HG03064 (cell line): ENCODE results near the gene ACAT2.
"Not testable (repeated sequence)": the region's sequence is repeated elsewhere in the genome, so short reads cannot be mapped to it uniquely, and the experiment has no call there.

Source experiments
- ATAC-seq: cut with Tn5 transposase; IDR thresholded peaks from one replicate; pipeline ENCODE4 v1.9.1; 2021; ENCODE audit warnings: low read depth; ENCODE audit not compliant: unreplicated experiment

Gene ACAT2

GRCh38 chr6:159729598-159730331, 32.1 kb upstream of the ACAT2 start:
- no peak for ATAC-seq

GRCh38 chr6:159730332-159730676, 31.5 kb upstream of the ACAT2 start:
- no peak for ATAC-seq

GRCh38 chr6:159732550-159732949, 29.3 kb upstream of the ACAT2 start:
- ATAC-seq = not testable (repeated sequence)

GRCh38 chr6:159733395-159733794, 28.4 kb upstream of the ACAT2 start:
- not testable (repeated sequence) for ATAC-seq

GRCh38 chr6:159736908-159737307, 24.9 kb upstream of the ACAT2 start:
- ATAC-seq = no peak

- ATAC-seq = no peak
These were observed 22.5 kb upstream of the ACAT2 start for GRCh38 chr6:159739341-159739740.

DNA sequence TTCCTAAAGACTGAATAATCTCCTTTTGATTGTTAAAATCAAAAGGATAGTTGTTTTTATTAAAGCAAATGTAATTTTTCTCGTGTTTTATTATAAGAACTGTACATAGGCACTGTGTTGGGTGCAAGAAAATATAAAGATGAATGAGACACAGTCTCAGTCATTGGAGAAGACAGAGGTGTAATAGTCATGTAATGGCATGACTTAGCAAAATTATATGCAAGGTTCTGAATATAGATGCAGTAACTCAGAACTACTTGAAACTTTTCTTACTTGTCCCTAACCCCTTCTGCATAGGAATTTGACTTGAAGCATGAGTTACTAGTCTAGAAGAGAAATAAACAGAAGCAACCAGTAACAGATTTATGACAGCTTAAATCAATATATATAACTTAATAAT, 19.7 kb upstream of the ACAT2 start:
- ATAC-seq = no peak

DNA sequence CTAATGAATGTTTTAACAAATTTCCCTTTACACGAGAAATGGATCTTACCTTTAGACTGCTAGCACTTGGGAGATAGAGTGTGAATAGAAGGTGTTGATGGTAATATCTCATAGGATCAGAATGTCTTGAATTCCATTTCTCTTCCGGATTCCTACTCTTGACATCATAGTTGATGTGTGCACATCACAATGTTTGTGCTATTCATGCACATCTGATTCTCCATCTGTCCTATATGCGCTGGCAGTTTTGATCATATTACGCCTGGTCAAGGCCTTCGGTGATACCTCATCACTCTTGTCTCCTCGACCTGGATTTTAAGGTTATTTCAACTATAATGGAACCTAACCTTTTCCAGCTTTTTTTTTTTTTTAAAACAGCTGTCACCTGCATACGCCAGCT, 16.8 kb upstream of the ACAT2 start:
- no peak for ATAC-seq

DNA sequence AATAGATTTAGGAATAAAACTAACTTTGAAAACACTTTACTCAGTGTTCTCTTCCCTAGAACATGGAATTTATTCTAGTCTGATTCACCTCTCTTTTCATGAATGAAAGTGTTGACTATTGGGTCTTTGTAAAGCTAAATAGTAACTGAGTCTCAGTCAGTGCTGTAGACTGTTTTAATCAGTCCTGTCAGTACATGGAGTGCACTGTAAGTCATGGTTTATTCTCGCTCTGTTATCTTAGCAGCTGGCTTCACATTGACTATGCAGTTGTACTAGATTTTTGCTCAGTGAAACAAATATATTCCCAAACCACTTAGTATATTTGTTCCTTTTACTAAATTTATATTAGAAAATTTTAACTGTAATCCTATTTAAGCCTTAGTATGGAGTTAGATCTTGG, 15.1 kb upstream of the ACAT2 start:
- no peak for ATAC-seq

DNA sequence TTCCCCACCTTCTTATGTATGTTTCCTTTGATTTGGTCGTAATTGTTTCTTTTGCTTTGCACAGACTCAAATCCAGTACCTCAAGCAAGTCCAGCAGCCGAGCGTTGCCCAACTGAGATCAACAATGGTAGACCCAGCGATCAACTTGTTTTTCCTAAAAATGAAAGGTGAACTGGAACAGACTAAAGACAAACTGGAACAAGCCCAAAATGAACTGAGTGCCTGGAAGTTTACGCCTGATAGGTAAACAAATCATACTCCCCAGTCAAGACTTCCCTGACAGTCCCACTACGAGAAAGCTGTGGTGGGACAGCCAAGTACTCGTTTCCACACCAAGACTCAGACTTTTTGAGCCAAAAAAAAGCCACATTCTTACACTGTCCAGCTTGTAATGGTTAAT, 13.7 kb upstream of the ACAT2 start:
- not testable (repeated sequence) for ATAC-seq

DNA sequence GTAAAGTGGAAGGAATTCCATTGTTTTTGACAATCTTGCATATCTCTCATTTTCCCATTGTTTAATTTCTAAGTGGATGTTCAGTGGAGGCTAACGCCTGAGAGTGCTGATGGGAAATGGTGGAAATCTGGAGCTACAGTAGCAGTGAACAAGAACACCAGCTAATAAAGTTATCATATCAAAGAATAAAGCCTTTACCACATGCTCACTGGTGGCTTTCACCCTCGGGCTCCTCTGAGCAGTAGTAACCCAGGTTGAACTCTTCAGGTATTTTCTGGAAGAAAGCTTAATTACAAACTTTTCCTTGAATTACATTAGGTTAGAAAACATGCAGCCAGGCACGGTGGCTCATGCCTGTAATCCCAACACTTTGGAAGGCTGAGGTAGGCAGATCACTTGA, 10.4 kb upstream of the ACAT2 start:
- no peak for ATAC-seq

DNA sequence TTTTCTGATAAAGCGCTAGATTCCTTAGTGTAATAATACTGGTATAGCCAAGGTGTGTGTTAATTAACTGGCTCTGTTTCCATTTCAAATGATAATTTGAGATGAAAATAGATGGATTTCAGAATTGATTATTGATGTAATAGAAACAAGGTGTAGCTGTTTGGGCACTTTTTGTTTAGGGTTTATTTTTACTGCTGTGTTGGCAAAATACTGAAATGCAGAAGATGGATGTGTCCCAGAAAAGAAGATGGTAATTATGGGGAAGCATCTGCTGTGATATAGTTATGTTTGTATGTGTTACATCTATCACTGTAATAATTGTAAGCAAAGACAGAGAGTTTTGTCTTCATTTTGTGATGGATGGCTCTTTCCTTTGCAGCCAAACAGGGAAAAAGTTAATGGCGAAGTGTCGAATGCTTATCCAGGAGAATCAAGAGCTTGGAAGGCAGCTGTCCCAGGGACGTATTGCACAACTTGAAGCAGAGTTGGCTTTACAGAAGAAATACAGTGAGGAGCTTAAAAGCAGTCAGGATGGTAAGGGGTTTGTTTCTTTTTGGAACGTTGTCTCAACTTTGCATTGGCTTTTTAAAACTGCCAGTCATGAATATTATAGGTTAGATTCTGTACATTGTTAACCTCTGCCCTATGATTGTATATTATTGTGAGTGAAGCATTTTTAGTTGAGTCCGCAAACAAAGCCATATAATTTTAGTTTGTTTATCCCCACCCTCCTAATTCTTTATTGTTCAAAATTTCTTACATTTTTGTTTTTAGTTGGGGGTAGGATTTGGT, 8.6 kb upstream of the ACAT2 start:
- no peak for ATAC-seq

DNA sequence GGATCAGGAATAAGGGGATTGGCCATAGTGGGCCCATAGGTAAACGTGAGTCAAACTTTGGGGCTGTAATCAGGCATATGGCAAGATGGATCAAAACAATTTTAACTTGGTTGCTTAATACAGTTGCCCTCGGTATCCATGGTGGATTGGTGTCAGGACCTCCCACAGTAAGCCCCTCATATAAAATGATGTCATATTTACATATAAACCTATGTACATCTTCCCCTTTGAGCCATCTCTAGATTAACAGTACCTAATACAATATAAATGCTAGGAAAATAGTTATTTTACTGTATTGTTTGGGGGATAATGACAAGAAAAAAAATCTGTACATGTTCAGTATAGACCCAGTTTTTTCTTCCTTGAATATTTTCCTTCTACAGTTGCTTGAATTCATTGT, 7.4 kb upstream of the ACAT2 start:
- ATAC-seq = no peak

GRCh38 chr6:159754959-159755914, 6.6 kb upstream of the ACAT2 start:
- no peak for ATAC-seq

- no peak for ATAC-seq
These were observed 5.3 kb upstream of the ACAT2 start for GRCh38 chr6:159756508-159756907.

DNA sequence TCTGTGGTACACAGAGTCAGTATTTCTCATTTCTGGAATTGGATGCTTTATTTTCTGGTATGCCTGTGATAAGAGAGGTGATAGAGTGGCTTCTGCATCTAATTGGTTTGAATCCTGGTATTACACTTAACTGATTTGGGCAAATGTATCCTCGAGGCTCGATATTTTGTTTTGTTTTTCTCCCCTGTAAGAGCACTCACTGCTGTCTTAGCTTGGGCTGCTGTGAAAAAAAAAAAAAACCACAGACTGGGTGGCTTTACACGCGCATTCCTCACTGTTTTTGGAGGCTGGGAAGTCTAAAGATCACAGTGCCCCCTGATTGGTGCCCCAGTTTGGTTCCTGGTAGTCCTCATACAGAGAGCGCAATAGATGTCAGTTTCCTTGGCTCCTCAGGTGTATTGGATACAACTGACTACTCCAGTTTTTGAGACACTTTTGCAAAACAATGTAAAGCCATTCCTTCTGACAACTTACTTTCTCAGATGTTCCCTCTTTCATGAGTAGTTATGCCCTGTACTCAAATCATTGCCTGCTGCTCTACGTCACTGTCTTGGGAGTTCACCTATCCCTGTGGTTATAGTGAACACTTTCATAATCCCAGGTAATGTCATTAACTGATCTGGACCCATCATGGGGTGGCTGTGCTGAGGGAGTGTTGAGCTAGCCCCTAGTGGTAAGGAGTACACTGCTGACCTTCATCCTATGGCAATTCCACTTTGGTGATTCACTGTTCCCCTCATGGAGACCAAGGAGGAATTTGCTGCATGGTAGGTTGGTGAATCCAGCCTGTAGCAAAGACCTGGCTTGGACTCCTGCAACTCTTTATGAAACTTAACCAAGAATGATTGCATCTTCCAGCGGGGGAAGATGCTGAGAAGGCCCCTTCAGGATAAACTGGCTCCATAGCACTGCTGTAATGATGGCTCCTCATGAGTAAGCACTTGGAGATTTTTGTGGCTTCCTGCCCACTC, 3.5 kb upstream of the ACAT2 start:
- no peak for ATAC-seq

DNA sequence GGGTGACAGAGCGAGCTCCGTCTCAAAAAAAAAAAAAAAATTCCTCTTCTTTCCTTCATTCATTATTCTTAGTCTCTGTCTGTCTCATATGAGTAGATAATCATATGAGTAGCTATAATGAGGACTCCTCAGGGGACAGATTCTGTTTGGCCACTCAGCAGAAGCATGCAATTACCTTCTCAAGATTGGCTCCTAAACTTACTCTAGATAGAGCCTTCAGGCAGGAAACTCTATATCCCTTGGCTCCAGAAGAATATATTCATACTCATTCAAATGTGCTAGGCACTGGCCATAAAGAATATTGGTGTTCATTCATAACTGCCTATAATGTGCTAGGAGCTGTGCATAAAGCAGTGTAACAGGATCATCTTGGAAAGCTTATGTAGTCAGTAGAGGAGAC, 2.2 kb upstream of the ACAT2 start:
- ATAC-seq = no peak

- ATAC-seq = no peak
These were observed 1.2 kb upstream of the ACAT2 start for GRCh38 chr6:159760602-159761057.

- peak; percentile 5 for ATAC-seq
These were observed 544 bp upstream of the ACAT2 start for GRCh38 chr6:159761129-159761872.
